MCF 10A (cell line): ENCODE data around the gene NIT1. TPM values are rescaled to one million over a fixed set of nuclear protein-coding genes. Genes with fewer than 3 reads are reported as not detected.
"Not testable (repeated sequence)": the region's sequence is repeated elsewhere in the genome, so short reads cannot be mapped to it uniquely, and the experiment has no call there.

Source experiments
- BruUV-seq: library from RNA; stranded (reverse); fragments of 400-500 nt; replicated peaks from 2 replicates; lab custom pipeline; 2021; lab: Mats Ljungman, UMichigan
- CTCF ChIA-PET: fragments of 300-600 bp; sonication (Branson Sonifier 250); formaldehyde crosslinking; extraction: SDS; loops from one replicate; lab custom pipeline; 2021; ENCODE audit warnings: antibody characterized with exemption, inconsistent platforms; lab: Yijun Ruan, JAX
- POLR2A ChIA-PET: fragments of 300-600, 350-650 bp; sonication (Branson Sonifier 250); formaldehyde crosslinking; extraction: SDS; loops from one replicate; lab custom pipeline; 2020; ENCODE audit warnings: antibody characterized with exemption, inconsistent platforms; lab: Yijun Ruan, JAX
- DNase-seq: peaks from one replicate; pipeline ENCODE4 v3.0.0-alpha.2; 2018; ENCODE audit not compliant: unreplicated experiment
- H3K27ac Mint-ChIP-seq: one replicate; pipeline ENCODE4 v1.8.0; 2022; ENCODE audit warnings: mild to moderate bottlenecking, low read depth, mixed read lengths; ENCODE audit not compliant: unreplicated experiment
- H3K27me3 Mint-ChIP-seq: one replicate; pipeline ENCODE4 v1.8.0; 2022; ENCODE audit warnings: mixed read lengths; ENCODE audit not compliant: insufficient read depth, unreplicated experiment
- H3K36me3 Mint-ChIP-seq: one replicate; pipeline ENCODE4 v1.8.0; 2022; ENCODE audit warnings: mild to moderate bottlenecking, moderate library complexity, mixed read lengths; ENCODE audit not compliant: insufficient read depth, unreplicated experiment
- H3K4me1 Mint-ChIP-seq: one replicate; pipeline ENCODE4 v1.8.0; 2022; ENCODE audit warnings: mixed read lengths; ENCODE audit not compliant: insufficient read depth, unreplicated experiment
- H3K4me3 Mint-ChIP-seq: one replicate; pipeline ENCODE4 v1.8.0; 2022; ENCODE audit warnings: mild to moderate bottlenecking, moderate library complexity, mixed read lengths; ENCODE audit not compliant: unreplicated experiment
- H3K9me3 Mint-ChIP-seq: one replicate; pipeline ENCODE4 v1.8.0; 2022; ENCODE audit warnings: mixed read lengths; ENCODE audit not compliant: unreplicated experiment
- CTCF ChIP-seq: fragments of 200-600 bp; IDR thresholded peaks from one replicate; pipeline ENCODE4 v1.8.0; 2022; ENCODE audit warnings: antibody characterized with exemption, mild to moderate bottlenecking; ENCODE audit not compliant: unreplicated experiment
- intact Hi-C: fragments of 100-400 bp; cut with micrococcal nuclease; formaldehyde crosslinking; loops from 2 replicates; pipeline ENCODE4 v1.14.1; 2022
- total RNA-seq: library from RNA; stranded (reverse); gene quantifications from 2 replicates; pipeline ENCODE4 v1.2.3, GENCODE V29; 2022

NIT1 gene
- total RNA-seq, 1 experiment from 2014 or later: 73.4 TPM

GRCh38 chr1:161115132-161115711 lies 2.7 kb upstream of the NIT1 start:
- Mint-ChIP-seq H3K27ac (peak overlapping the region; percentile 88), H3K9me3 (no peaks in the 10 kb centered on the region), H3K4me3 (peak overlapping the region; percentile 97), H3K27me3 (no peaks in the 10 kb centered on the region), H3K36me3 (peaks cover 49% of the 10 kb centered on the region), H3K4me1 (peaks cover 55% of the 10 kb centered on the region)
- TF ChIP-seq CTCF: no peak
- intact Hi-C loops: loop anchor here (1.0 kb wide), 2 partner anchors 17 to 41 kb away; partner anchors contain the start of gene DEDD
- BruUV-seq: no TSS peak
- ChIA-PET POLR2A (interaction anchor here (0.6 to 6.9 kb wide), 16 partner anchors 9 to 400 kb away, joined by 3 to 112 read pairs (median 4); partner anchors contain the start of genes B4GALT3, F11R, PPOX and TSTD1), CTCF (interaction anchor here (0.6 to 4.6 kb wide), 6 partner anchors 17 to 90 kb away, joined by 3 to 30 read pairs (median 6); partner anchors contain the start of gene KLHDC9)
- DNase-seq: peak; percentile 99

DNA sequence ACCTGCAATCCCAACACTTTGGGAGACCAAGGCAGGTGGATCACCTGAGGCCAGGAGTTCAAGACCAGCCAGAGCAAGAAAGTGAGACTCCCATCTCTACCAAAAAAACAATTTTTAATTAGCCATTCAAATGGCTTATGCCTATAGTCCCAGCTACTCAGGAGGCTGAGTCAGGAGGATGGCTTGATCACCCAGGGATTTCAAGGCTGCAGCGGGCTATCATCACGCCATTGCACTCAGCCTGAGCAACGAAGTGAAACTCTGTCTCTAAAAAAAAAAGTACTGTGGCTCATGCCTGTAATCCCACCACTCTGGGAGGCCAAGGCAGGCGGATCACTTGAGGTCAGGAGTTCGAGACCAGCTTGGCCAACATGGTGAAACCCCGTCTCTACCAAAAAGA lies 1.9 kb upstream of the NIT1 start:
- not testable (repeated sequence) for DNase-seq, BruUV-seq, H3K9me3 Mint-ChIP-seq, H3K27me3 Mint-ChIP-seq
- intact Hi-C loops: loop anchor here (1.0 kb wide), 2 partner anchors 16 to 42 kb away; partner anchors contain the start of gene DEDD
- POLR2A ChIA-PET: interaction anchor here (0.7 to 6.9 kb wide), 11 partner anchors 10 to 401 kb away, joined by 3 to 112 read pairs (median 12); partner anchors contain the start of genes B4GALT3, F11R, PPOX and USP21
- peaks cover 57% of the 10 kb centered on the region for H3K4me1 Mint-ChIP-seq
- H3K27ac Mint-ChIP-seq: peak overlapping the region; percentile 88
- H3K36me3 Mint-ChIP-seq: peaks cover 54% of the 10 kb centered on the region
- CTCF ChIA-PET: interaction anchor here (0.6 to 4.6 kb wide), 7 partner anchors 18 to 86 kb away, joined by 3 to 30 read pairs (median 7); partner anchors contain the start of genes KLHDC9 and PPOX
- H3K4me3 Mint-ChIP-seq: peak overlapping the region; percentile 97

DNA sequence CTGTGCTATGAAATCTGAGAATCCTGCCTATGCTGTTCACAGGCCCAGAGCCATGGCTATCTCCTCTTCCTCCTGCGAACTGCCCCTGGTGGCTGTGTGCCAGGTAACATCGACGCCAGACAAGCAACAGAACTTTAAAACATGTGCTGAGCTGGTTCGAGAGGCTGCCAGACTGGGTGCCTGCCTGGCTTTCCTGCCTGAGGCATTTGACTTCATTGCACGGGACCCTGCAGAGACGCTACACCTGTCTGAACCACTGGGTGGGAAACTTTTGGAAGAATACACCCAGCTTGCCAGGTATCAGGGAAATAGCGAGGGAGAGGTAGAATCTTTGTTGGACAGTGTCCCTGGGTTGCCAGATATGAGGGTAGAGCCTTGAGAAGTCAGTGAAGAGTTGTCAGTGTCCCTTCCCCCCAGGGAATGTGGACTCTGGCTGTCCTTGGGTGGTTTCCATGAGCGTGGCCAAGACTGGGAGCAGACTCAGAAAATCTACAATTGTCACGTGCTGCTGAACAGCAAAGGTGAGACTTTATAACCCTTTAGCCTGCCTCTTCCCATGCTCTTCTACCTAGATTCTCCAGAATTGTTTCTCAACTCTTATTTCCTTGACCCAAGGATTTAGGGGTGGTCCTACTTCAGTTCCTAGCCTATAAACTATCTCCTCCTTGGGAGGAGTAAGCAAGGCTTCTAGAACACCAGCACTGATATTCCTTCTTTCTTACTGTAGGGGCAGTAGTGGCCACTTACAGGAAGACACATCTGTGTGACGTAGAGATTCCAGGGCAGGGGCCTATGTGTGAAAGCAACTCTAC lies 1.4 kb downstream of the NIT1 start:
- Mint-ChIP-seq H3K4me3 (peak overlapping the region; percentile 97), H3K4me1 (peaks cover 39% of the 10 kb centered on the region), H3K36me3 (peaks cover 76% of the 10 kb centered on the region), H3K9me3 (no peaks in the 10 kb centered on the region), H3K27me3 (no peaks in the 10 kb centered on the region), H3K27ac (peak overlapping the region; percentile 95)
- ChIA-PET CTCF (interaction anchor here (0.6 to 2.5 kb wide), 7 partner anchors 14 to 58 kb away, joined by 3 to 6 read pairs (median 4); no protein-coding TSS in a partner anchor), POLR2A (interaction anchor here (0.9 to 6.9 kb wide), 9 partner anchors 22 to 174 kb away, joined by 4 to 112 read pairs (median 29); partner anchors contain the start of genes F11R, KLHDC9, PPOX and UFC1)
- BruUV-seq: no TSS peak
- intact Hi-C loops: loop anchor here (2.0 kb wide), 1 partner anchor 48 kb away; the partner anchor contains the start of gene PPOX
- TF ChIP-seq CTCF: peak; percentile 43
- DNase-seq: peak; percentile 90

- BruUV-seq: no TSS peak
- no peak for TF ChIP-seq CTCF
- peaks cover 78% of the 10 kb centered on the region for H3K36me3 Mint-ChIP-seq
- intact Hi-C loops: no loop called here
- H3K4me3 Mint-ChIP-seq: no peak overlapping the region
- no peak for DNase-seq
- no peaks in the 10 kb centered on the region for H3K9me3 Mint-ChIP-seq
- no peaks in the 10 kb centered on the region for H3K27me3 Mint-ChIP-seq
- CTCF ChIA-PET: interaction anchor here (0.5 to 1.5 kb wide), 11 partner anchors 18 to 398 kb away, joined by 3 to 5 read pairs (median 3); no protein-coding TSS in a partner anchor
- H3K27ac Mint-ChIP-seq: no peak overlapping the region
- H3K4me1 Mint-ChIP-seq: peaks cover 30% of the 10 kb centered on the region
- POLR2A ChIA-PET: interaction anchor here (1.1 to 2.2 kb wide), 5 partner anchors 16 to 169 kb away, joined by 4 to 17 read pairs (median 4); partner anchors contain the start of gene F11R
Observed at GRCh38 chr1:161121042-161121650, 3.2 kb downstream of the NIT1 start.
